NCI-H1105 treated with DMSO at 0.1 percent for 48 hours (cell line): ENCODE results near the gene ASB13.
"Not testable (repeated sequence)": the region's sequence is repeated elsewhere in the genome, so short reads cannot be mapped to it uniquely, and the experiment has no call there.

Experiments
- DNase-seq: peaks from one replicate; lab custom pipeline; 2025; lab: John Stamatoyannopoulos, UW

Gene ASB13

DNA sequence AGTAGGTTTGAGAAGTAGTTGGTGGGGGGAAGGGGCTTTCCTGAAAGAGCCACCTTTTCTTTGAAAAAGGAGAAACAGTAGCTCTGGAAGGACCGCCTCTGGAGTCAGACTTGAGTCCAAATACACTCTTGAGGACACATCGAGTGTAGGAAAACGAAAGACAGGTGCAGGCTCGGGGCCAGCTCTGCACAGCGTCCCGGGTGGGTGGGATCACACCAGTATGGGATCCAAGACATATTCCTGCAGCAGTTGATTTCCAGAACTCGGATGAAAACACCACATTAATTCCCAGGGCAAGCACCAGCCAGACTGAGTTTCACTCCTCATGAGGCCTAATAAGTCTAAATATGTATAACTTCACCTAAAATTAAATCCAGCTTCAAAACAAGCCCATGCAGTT lies 61.4 kb downstream of the ASB13 start:
- DNase-seq, result no peak

DNA sequence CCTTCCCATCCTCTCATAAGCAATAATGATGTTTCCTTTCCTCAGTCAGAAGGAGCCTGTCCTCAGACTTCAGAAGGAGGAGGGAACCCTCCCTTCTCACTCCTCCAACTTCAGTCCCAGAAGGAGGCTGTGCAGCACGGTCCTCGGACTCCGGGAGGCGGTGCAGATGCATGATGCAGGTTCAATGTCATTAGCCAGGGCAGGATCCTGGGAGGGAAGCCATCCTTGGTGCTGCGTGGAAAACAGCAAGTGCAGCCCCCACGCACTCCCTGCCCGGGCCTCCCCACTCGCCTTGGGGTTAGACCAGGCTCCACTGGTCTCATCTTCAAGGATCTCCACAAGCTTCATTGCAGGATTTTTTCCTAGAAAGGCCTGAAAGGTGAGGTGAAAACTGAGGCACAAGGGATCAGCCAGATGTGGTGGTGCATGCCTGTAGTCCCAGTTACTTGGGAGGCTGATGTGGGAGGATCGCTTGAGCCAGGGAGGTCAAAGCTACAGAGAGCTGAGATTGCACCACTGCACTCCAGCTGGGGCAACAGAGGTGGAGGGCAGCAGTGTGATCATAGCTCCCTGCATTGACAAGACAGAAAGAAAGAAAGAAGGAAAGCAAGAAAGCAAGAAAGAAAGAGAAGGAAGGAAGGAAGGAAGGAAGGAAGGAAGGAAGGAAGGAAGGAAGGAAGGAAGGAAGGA lies 62.0 kb downstream of the ASB13 start:
- no peak for DNase-seq

DNA sequence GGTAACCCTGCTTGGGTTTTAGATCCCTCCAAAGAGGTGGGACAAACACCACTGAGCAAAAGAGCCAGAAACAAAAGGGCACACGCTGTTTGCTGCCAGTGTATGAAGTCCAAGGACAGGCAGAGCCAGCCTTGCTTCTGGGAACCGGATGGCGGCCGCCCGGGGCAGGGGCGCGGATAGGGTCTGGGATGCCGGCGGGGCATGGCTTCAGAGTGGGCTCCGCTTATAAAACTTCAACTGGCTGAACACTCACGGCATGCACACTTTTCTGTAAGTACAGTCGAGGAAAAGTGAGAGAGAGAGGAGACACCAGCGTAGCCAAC lies 62.6 kb downstream of the ASB13 start:
- DNase-seq, result no peak

DNA sequence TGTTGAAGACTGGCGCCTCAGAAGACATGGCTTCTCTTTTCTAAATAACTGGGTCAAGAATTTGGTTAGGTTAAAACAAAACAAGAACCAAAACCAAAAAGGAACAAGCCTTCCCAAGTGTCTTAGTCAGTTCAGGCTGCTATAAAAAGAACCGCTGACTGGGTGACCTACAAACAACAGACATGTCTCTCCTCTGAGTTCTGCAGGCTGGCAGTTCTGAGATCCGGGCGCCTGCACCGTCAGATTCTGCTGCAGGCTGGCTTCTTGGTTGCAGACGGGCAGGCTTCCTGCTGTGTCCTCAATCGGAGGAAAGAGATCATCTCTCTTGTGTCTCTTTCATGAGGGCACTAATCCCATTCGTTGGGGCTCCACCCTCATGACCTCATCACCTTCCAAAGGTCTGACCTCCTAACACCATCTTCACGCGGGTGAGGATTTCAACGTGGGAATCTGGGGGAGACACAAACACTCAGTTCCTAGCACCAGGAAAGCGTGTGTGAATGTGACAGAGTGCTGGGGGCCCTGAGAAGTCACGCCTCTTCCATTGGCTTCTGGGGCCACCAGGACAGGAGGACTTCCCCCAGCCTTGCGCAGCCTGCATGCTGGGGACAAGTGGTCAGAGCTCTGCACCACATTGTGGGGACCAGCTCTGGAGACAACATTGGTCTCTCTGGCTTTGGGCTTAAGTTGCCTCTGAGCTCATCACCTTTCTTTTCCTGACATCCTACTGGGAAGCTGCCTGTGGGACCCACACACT lies 63.1 kb downstream of the ASB13 start:
- no peak for DNase-seq

DNA sequence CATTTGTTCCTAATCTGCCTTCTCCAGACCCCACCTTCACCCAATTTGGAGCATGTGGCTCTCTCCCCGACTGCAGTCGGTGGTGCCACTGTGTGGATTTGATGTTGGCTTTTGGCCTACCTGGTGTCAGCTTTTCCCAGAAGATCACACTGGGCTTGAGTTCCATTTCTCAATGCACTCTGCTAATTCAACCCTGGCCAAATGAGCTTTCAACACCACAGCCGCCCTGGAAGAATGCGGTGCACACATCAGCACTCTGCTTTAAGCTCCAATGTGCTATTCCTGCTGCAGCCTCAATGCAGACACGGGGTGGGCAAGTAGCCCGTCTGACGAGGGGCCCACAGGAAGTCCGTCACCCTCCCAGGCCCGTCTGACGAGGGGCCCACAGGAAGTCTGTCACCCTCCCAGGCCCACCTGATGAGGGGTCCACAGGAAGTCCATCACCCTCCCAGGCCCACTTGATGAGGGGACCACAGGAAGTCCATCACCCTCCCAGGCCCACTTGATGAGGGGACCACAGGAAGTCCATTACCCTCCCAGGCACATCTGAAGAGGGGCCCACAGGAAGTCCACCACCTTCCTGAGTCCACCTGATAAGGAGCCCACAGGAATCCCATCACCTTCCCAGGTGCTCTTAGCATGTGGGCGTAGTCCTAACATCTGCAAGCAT lies 64.4 kb downstream of the ASB13 start:
- DNase-seq, result no peak

DNA sequence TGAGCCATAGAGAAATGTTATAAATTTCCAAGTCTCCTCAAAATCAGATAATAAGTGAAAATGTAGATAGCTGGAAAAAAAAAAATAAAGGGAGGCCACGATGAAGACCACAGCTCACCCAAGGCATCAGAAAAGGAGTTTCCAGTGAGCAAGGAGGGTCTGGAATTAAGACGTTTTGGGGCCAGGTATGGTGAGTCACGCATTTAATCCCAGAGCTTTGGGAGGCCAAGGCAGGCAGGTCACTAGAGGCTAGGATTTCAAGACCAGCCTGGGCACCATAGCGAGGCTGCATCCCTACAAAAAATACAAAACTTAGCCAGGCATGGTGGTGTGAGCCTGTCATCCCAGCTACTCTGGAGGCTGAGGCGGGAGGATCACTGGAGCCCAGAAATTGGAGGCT lies 65.5 kb downstream of the ASB13 start:
- no peak for DNase-seq

DNA sequence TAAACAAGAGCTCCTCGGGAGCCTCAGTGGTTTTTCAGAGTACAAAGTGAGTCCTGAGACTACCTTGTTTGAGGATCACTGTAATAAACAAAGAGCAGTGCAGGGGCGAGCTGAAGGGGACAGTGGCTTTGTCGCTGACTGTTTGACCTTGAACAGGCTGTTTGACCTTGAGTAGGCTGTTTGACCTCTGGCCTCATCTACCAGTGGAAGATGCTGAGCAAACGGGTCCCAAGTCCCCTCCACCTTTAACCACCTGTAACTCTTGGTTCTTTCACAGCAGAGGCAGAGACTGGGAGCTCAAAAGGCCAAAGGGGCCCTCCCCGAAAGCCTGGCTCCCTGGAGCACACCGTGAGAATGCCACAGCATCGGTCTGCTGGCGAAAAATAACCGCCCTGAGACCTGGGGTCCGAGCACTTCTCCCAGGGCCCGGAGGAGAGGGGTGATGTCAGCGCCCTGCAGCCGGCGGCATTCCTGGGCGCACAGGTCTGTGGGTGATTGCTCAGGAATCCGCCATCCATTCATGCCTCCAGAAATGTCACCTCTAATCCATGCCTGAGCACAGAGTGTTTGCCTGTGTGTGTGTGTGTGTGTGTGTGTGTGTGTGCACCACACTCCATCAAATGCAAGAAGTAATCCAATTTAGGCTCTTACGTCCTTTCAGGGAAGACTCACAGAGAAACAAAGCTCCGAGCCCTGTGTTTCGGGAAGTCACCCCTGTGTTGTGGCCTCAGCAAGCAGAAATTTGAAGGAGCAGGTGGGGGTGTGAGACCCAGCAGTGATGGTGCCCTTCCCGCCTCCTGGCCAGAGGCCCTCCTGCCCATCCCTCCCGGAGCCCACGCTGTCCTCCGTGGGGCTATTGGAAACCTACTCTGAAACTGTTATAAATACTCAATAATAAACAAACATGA lies 66.5 kb downstream of the ASB13 start:
- no peak for DNase-seq

DNA sequence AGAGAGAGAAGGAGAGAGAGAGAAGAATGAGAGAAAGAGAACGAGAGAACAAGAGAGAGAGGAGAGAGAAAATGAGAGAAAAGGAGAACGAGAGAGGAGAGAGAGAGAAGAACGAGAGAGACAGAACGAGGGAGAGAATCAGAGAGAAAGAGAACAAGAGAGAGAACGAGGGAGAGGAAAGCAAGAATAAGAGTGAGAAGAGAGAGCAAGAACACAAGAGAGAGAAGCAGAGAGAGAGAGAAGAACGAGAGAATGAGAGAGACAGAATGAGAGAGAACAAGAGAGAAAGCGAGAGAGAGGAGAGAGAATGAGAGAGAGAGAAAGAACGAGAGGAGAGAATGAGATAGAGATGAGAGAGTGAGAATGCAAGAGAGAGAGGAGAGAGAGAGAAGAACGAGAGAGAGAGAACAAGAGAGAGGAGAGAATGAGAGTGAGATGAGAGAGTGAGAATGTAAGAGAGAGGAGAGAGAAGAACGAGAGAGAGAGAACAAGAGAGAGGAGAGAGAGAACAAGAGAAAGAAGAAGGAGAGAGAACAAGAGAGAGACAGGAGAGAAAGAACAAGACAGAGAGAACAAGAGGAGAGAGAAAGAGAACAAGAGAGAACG lies 68.2 kb downstream of the ASB13 start:
- no peak for DNase-seq

DNA sequence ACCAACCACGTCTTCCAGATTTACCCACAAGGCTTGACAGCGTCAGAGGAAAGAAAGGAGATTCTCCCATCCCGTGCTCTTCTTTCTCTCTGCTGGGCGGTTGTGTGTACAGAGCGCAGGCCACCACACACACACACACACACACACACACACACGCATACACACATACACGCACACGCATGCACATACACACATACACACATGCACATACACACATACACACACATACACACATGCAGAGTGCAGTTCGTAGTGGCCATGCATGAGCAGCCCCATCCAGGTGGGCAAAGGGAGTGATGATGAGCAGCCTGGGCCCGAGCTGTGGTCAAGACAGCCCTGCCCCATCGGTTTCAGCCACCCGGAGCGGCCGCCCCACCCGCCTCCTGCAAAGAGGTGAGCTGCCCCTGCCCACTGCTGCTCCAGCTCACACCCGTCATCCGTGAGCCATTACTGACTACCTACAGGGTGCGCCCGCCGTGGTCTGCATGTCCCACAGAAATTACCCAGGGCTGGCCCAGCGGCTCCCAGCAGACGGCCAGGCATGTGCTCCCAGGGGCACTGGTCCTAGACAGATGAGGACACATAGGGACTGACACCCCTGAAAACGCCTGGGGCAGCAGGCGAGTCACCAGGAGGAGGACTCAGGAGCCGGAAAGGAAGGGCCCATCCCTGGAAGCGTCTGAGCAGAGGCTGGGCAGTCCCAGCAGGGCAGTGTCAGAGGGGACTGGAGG lies 69.6 kb downstream of the ASB13 start:
- DNase-seq, result no peak

DNA sequence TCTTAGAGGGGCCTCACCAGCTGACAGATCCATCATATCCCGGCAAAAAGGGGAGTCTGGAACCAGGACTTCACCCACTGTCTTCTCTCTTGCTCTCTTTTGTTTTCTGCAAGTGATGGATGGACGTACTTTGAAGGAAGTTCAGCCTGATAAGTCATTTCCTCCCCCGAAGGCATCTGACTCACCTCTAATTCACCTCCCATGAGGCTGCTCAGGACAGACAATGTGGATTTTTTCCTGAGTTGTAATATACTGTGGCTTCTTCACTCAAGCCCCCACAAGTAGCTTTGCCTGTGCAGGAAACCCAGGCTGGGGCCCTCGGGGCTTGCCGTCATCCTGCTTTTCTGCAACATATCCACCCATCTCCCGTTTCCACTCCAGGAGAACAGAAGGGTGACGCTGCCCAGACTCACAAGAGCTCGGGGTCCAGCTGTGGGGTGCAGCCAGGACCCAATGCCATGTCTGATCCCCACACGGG lies 70.4 kb downstream of the ASB13 start:
- DNase-seq, result no peak

DNA sequence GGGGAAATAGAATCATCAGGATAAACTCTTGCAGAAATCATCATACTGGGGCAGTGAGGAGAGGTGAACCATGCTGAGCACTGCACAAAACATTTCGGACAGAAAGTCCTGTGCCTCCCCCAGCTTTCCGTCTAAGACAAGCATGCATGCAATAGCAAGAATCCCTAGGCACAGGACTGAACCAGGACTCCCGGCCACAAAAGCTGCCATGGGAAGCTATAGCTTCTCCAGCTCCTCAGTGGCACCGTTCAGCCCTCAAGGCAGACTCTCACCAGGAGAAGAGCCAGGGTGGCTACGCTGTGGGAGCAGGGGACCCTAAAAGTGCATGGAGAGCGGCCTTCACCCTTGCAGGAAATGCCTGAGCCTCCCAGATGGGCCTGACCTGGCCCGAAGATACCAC lies 70.8 kb downstream of the ASB13 start:
- DNase-seq, result no peak

DNA sequence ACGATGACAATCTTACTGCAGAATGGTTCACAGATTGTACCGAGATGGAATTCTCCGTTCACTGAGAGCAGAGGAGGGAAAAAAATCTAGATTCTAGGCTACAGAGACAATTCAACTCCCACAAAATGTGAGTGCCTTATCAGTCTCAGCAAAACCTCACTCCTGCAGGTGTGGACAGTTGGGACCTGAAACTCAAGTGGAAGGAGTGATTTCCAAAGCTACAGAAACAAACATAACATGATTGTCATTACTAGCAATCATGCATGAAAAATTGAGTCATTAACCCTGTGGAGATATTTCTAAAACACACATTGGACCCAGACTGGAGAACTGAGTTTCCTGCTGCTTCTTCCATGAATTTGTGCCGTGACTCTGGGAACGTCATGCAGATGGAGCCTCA lies 71.3 kb downstream of the ASB13 start:
- DNase-seq, result no peak

DNA sequence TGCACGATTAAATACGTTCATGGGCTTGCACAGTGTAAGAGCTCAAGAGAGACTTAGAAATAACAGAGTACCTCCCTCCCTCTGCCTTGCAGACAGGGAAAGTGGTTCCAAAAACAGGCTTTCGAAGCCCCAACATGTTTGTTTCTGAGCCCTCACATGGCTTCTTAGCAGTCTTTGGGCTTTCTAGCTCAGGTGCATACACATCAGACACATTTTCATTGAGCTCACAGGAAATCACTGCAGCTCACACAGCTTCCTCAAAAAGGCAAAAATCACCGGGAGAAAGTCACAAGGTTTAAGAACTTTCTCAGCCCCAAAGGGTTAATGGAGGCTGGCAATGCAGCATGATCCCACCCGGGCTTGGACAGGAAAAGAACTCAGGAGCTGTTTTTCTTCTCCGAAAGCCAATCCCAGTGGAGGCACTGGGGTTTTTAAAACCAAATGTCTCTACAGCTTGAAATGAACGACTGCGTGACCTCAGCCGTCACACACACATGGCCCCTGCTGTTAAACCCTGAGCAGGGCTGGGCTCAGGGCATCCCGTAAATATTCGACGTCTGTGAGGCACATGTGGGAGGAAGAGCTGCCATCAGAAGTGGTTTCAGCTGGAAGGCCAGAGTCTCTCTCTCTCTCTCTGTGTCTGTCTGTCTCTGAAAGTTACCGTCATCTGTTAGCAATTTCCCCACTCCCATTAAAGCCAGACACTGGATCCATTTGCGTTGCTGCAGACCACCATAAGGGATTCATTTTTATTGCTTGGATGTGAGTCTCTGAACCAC lies 71.9 kb downstream of the ASB13 start:
- DNase-seq, result no peak

DNA sequence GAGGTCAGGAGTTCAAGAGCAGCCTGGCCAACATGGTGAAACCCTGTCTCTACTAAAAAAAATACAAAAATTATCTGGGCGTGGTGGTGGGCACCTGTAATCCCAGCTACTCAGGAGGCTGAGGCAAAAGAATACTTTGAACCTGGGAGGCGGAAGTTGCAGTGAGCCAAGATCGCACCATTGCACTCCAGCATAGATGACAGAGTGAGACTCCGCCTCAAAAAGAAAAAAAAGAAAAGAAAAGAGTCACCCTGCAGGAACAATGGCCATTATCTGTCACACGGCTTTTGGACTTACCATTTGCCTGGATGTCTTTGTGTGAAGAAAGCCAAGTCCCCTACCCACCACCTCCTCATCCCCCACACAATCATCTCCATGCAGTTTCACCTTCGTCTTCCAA lies 73.0 kb downstream of the ASB13 start:
- not testable (repeated sequence) for DNase-seq

DNA sequence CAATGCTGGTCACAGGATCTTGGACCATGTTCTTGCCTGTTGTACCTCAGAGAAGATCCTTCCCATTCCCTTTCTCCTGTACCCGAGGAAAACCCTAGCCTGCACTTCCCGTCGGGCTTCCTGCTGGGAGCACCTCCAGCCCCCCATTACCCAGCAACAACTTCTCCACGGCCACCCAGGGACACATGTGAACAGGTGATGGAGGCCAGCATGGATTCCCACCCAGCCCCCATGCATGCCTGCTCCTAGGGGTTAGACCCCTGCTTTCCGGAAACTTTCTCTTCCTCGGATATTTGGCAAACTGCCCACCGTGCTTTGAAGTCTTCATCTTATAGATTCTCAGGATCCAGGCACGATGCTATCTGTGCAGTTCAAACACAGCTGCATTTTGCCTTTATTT lies 74.3 kb downstream of the ASB13 start:
- no peak for DNase-seq

DNA sequence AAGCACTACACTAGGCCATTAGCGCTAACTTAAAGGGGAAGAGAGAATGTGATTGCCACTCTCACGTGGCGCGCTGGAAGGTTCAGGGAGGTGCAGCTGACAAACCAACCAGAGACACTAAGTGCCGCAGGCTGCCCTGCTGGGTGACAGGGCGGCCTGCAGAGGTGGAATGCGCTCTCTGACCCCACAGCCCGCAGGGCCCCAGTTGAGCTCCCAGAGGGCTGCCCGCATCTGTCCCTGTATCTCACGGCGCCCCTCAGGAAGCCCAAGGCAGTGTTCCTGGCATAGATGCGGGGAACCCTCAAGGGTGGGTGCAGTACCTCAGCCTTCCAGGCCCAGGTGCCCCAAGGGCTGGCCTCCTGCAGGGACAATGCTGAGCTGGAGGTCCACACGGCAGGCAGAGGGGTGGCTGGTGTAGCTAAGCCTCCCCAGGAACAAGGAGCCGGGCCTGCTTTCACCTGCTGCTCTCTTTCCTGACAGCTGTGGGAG lies 75.0 kb downstream of the ASB13 start:
- no peak for DNase-seq

DNA sequence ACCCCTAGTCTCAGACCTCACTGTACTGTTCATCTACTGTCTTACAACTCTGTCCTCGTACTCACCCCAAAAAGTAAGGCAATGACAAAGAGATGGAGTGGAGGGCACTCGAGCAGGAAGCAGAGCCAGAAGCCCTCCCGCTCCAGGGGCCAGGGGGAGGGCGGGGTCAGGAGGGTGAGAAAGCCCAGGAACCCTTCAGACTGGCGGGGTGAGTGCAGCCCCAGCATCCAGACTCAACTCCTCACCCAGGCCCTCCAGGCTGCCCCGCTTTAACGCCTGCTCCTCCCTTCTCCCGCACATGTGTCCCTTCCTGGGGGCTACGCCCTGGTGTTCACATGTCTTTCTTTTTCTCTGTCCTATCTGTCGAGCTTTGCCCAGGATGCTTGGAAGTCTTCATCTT lies 75.6 kb downstream of the ASB13 start:
- no peak for DNase-seq

DNA sequence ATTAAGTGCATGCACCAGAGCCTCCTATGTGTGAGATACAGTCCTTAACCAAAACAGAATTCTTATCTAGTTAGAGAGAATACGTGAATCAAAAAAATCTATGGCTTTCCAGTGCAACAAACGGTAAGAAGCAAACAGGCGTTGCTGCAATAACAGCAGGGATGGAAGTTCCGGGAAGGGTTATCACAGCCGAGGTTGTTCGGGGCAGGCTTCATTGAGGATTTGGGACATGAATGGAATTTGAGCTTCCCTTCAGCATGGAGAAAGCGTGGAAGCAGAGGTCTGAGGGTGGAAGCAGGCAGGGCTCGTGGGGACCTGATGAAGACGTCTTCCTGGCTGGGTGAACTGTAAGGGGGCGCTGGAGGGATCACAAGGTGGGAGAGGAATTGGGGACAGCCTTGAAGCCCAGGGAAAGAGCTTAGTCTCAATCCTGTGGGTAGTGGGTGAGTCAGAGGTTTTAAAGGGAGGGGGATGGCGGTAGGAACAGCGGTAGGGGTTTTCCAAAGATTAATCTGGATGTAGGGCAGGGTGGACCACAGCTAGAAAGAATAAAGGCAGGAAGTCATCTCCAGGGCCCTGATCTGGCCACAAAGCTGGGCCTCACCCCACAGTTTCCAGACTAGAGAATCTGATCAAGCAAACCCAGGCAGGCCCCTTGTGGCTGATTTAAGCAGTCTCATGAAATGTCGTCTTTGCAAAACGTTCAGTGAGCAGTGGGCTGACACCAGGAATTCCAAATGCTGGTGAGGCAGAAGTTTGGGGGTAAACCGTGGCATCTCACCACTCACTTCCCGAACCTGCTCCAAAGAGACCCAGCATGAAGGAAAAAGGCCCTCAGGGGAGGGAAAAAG lies 76.5 kb downstream of the ASB13 start:
- no peak for DNase-seq

DNA sequence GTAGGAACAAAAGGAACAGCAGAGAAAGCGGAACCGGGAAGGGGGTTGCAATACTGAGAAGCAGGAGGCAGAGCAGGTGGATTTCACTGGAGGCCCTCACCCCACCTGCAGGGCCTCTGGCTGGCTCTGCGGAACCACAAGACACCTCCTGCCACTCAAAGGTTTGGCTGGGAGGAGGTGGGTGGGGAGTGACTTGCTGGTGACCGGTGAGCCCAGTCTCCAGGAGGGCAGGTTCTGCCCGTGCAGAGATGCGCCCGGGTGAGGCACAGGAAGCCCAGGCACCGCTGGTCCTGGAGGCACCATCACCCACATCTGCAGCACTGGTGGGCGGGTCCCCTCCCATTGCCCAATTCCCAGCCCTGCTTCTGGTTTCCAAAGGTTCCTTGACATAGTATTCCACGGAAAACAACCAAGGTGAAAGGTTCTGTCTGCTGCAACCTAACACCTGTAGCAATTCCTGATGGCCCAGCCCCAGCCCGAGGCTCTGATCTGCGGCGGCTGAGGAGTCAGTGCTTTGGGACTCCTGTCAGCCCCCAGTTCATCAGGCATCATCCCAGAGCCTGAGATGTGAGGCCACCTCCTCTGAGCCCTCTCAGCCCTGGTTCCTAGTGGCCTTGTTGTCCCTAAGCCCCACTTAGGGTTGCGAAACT lies 77.3 kb downstream of the ASB13 start:
- DNase-seq, result no peak
